HG03045 (cell line): ENCODE results near the gene CLCN1.
"Not testable (repeated sequence)": the region's sequence is repeated elsewhere in the genome, so short reads cannot be mapped to it uniquely, and the experiment has no call there.

Source experiments
- ATAC-seq: cut with Tn5 transposase; IDR thresholded peaks from one replicate; pipeline ENCODE4 v1.9.1; 2021; ENCODE audit warnings: mild to moderate bottlenecking, moderate library complexity; ENCODE audit not compliant: unreplicated experiment

Gene CLCN1

DNA sequence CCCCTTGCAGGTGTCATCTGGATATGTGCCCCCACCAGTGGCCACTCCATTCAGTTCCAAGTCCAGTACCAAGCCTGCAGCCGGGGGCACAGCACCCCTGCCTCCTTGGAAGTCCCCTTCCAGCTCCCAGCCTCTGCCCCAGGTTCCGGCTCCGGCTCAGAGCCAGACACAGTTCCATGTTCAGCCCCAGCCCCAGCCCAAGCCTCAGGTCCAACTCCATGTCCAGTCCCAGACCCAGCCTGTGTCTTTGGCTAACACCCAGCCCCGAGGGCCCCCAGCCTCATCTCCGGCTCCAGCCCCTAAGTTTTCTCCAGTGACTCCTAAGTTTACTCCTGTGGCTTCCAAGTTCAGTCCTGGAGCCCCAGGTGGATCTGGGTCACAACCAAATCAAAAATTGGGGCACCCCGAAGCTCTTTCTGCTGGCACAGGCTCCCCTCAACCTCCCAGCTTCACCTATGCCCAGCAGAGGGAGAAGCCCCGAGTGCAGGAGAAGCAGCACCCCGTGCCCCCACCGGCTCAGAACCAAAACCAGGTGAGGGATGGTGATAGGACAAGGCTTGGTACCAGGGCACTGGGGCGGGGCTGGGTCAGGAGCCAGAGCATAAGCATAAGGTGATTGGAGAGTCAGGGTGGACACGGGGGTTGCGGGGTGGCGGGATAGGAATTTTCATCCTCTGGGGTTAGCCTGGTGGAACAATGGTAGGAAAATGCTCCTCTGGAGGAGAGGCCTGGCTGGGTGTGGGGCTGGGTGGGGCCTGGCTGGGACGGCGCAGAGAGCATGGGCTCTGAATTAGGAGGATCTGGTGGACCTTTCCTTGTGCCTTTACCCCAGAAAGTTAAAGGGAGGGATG, 67.1 kb downstream of the CLCN1 start:
- no peak for ATAC-seq

DNA sequence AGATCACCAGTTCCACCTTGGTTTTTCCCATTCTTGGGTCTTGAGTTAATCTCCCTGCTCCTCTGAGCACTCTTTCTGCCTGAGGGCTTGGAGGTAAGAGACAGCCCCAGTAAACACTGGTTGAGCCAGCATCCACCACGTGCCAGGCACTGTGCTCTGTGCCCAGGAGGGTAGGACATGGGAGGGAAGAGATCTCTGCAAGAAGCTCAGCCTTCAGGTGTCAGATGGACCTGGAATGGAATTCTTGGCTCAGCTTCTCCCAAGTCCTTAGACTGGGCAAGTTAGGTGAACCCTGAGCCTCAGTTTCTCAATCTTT, 67.7 kb downstream of the CLCN1 start:
- no peak for ATAC-seq

DNA sequence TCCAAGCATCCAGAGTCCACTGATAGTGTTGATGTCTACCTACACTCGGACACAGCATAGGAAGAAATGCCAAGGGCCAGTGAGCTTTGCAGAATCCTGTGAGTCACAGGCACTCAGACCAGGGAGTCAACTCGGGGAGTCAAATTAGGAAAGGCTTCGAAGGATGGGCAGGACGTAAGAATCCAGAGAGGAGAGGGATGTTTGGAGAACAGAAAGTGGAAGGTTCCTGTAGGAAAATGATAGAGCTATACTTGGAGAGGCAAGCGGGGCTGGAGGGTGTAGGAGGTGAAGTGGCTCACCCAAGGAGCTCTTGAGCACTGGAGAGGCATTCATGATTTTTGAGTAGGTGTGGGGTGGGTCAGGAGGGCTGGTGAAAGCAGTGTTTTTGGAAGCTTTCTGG, 68.2 kb downstream of the CLCN1 start:
- ATAC-seq = no peak

DNA sequence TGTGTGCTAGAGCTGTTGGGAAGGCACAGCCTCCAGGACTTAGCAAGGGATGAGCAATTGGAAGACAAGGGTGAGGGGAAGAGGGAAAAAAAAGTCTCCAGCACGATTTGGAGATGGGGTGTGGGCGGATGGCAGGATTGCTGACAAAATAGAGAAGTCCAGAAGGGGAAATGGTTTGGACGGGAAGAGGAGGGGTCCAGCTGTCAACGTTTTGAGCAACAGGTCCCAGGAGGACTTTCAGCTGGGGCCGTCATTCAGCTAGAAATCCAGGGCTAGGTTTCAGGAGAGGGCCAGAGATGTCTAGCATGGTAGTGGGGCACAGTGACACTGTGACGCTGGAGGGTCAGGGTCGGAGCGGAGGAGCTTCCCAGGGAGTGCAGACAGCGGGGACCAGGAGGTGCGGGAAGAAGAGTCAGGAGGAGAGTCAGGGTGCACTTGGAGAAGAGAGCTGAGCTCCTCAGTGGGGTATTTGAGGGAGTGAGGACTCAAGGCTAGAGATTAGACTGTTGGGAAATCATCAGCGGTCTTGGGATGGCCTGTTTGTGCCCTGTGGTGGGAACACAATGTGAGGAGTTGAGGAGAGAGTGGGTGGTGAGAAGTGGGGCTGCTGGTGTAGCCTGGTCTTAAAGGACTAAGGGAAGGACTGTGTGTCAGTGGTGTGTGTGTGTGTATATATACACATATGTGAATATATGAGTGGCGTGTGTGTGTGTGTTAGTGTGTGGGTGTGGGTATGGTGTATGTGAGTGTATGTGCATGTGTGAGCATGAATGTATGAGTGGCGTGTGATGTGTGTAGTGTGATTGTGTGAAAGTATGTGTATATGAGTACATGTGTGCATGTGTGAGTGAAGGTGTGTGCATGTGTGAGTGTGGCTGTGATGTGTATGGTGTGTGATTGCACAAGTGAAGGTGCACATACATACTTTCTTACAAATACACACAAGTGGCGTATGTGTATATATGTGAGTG, 69.0 kb downstream of the CLCN1 start:
- ATAC-seq = no peak

DNA sequence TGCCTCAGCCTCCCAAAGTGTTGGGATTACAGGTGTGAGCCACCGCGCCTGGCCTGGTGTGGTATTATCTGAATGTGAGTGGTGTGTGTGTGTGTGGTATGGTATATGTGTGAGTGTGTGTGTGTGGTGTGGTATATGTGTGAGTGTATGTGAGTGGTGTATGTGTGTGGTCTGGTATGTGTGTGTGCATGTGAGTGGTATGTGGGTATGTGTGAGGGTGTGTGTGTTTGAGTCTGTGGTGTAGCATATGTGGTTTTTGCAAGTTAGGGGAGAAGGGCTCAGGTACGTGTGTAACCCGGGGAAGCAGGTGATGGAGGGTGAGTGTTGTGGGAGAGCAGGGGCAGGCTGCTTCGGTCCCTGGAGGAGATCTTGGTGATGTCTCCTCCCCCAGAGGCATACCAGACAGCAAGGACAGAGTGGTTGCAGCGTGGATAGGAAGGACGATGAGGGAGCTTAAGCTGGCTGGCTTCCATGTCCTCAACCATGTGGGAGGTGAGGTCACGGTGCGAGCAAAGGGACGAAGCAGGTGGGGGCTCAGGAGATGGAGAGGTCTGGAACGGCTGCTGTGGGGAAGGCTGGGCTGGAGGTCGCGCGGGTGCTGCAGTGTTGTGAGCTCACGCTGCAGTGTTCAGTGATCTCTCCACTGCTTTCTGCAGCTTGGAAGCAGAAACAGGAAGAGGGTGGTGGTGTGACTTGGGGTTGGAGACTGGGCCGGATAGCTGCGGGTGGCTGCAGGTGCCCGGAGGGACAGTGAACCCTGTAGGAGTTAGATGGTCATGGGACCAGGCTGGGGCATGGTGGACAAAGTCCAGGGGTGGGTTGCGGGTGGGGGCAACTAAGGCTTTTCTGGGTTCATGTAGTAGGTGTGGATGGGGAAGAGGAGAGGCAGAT, 70.2 kb downstream of the CLCN1 start:
- ATAC-seq = no peak

DNA sequence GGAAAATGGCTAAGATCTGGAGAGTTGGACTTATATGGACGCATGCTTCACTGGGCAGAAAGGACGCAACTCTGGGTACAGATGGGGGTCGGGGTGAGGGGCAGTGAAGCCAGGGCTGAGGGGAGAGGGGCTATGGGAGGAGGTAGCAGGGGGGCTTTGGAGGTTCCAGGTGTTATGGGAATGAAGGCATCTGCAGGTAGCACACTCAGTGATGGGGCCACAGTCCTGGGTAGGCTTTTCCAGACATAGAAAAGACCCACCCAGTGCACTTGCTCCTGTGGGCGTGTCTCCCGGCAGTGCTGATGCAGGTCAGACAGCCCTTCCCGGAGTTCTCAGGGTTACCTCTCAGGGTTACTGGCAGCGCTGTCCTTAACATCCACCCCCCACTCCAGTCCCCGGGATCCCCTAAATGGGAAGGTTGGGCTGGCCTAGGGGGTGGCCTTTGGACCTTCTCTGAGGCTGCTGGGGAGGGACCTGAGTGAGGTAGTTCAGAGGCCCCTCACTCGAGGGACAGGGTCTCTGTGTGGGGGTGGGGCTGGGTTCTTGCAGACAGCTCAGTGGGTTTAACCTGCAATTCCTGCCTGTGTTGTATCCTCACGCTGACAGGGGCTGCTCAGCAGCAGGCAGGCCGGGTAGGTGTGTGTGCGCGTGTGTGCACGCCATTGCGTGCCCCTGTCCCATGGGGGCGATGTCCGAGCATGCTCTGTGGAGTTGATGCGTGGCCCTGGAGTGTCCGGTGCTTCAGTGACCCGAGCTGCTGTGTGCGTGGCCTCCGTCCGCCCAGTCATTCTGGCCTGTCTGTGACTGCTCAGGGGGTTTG, 71.5 kb downstream of the CLCN1 start:
- no peak for ATAC-seq

DNA sequence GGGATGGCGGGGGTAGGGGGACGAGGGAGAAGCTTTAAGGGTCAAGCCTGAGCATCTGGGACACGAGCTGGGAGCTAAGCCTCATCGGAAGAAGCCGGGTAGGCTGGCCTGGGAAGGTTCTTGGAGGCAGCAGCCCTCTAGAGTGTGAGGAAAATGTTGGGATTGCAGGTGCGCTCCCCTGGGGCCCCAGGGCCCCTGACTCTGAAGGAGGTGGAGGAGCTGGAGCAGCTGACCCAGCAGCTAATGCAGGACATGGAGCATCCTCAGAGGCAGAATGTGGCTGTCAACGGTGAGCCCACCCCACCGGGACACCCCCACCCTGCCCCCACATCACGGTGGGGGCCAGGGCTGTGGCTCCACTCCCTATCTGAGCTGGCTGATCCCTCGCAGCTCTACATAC, 72.1 kb downstream of the CLCN1 start:
- ATAC-seq = no peak

DNA sequence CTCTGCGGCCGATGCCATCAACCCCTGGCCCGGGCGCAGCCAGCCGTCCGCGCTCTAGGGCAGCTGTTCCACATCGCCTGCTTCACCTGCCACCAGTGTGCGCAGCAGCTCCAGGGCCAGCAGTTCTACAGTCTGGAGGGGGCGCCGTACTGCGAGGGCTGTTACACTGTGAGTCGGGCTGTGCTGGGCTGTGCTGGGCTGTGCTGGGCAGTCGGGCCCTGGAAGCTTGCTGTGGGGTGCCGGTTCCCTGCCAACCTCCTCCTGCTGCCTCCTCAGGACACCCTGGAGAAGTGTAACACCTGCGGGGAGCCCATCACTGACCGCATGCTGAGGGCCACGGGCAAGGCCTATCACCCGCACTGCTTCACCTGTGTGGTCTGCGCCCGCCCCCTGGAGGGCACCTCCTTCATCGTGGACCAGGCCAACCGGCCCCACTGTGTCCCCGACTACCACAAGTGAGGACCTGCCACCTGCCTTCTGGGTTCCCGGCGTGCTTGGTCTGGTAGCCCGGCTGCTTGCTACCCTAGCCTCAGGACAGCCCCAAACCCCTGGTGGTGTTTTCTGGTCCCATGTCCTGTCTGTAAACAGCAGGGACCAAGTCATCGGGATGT, 72.7 kb downstream of the CLCN1 start:
- no peak for ATAC-seq

DNA sequence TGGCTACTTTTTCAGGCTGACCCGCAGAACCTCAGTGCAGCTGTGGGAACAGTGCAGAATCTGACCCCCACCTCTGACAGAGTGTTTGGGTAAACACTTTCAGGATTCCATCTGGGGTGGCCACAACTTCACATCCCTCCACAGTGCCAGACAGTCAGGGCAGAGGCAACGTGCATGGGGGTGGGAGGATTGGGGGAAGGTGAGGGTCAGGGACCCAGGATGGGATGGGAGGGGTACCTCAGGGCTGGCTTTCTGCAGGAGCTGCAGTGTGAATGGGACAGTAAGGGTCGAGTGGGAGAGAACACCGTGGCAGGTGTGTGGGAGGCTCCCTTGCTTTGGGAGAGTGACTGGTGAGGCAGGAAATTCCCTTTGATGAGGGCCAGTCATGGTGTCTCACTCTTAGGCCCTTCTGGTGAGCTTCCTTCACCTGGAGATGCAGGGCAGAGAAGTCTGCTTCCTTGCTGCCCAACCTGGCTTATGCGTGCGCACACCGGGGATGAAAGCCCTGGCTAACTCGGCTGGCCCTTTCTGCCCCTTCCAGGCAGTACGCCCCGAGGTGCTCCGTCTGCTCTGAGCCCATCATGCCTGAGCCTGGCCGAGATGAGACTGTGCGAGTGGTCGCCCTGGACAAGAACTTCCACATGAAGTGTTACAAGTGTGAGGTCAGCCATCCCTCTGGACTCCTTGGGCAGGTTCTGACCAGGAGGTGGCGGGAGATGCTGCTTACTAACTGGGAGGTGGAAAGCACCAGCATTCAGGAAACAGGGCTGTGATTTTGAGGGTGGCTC, 73.6 kb downstream of the CLCN1 start:
- no peak for ATAC-seq

DNA sequence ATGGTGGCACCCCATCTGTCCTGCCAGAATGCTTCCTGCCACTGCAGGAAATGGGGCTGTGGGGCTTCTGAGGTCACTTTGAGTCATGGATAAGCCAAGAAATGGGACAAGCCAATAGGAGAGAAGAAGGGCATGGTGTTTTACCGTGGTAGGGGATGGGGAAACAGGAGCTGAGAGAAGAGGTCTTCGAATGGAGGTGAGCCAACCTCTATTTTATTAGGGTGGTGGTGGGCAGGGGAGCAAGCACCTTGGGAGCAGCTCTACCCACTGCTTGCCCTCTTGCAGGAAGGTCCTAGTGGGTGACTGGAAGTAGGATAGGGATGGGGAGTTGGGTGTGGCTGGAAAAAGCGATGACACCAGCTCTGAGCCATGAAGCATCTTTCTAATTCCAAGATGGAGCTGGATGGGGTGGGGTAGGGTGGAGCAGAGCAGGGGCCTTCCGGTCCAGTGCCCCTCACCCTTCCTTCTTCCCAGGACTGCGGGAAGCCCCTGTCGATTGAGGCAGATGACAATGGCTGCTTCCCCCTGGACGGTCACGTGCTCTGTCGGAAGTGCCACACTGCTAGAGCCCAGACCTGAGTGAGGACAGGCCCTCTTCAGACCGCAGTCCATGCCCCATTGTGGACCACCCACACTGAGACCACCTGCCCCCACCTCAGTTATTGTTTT, 74.3 kb downstream of the CLCN1 start:
- no peak for ATAC-seq

DNA sequence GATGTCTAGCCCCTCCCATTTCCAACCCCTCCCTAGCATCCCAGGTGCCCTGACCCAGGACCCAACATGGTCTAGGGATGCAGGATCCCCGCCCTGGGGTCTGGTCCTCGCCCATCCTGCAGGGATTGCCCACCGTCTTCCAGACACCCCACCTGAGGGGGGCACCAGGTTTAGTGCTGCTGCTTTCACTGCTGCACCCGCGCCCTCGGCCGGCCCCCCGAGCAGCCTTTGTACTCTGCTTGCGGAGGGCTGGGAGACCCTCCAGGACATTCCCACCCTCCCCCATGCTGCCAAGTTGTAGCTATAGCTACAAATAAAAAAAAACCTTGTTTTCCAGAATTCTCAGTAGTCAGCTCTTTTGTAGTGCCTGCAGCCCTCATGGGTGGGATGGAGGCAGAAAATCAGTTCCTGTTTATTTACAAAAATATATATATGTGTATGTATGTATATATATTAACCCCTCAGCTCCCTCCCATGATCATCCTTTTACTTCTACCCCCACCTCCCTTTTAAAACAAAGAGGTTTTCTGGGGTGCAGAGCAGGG, 74.9 kb downstream of the CLCN1 start:
- no peak for ATAC-seq

DNA sequence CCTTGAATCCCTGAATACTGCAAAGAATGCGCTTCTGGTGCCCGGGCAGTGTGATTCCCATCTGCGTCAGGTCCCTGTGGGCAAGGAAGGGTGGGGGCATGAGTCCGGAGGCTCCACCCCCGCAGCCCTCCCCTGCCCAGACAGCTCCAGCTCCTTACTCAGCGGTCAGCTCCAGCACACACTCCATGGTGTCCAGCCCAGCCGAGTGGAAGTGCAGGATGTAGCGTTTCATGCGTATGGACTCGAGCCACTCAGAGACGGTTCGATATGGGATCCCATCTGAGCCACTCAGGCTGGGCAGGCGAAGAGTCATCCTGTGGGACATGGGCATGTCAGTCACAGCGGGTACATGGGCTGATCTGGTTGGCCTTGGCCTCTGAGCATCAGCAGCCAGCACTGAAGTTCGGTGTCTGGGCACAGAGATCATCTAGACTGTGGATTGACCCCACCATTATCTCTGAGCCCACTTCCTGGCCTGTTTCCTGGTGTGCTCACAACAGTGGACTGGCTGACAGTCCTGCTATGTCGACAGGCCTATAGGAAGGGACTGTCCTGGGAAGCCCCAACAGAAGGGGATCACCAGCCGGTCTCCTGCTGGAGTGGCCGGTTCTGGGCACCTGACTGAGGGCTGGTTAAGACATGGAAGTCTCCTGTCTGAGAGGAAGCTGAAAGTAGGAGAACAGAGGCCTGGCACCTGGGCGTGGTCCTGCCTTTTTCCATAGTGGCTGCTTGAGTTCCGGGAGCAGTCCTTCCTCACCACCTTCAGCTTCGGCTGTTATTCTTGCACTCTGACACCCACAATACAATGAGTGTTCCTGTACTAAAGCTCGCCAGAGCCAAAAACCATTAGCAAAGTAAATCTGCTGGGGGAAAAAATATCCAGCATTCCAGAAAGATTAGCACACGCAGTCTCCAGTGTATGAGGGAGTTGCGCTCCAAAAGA, 75.8 kb downstream of the CLCN1 start:
- no peak for ATAC-seq

DNA sequence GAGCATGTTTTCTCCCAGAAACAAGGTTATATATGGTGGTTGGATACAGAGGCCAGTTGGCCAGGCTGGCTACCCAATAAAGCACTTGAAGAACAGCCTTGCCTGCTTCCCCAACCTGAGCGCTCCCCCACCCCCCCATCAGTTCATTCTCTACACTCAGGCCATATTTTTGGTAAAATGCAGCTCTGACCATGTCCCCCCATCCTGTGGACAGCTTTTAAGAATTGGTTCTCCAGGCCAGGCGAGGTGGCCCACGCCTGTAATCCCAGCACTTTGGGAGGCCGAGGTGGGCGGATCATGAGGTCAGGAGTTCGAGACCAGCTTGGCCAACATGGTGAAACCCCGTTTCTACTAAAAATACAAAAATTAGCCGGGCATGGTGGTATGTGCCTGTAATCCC, 76.5 kb downstream of the CLCN1 start:
- ATAC-seq = not testable (repeated sequence)

DNA sequence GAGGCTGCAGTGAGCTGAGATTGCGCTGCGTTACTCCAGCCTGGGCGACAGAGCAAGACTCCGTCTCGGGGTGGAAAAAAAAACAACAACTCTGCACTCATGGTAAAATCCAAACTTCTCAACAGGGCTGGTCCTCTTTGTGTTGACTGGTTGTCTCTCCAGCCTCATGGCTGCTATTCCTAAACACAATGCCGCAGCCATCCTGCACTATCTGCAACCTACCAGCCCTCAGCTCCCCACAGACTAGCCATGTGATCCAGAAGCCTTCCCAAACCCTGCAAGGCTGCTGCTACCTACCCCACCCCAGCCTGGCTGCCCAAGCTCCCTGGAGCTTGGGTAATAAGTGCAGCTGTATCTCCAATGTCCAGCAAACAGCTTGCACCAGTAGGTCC, 77.0 kb downstream of the CLCN1 start:
- ATAC-seq = no peak

DNA sequence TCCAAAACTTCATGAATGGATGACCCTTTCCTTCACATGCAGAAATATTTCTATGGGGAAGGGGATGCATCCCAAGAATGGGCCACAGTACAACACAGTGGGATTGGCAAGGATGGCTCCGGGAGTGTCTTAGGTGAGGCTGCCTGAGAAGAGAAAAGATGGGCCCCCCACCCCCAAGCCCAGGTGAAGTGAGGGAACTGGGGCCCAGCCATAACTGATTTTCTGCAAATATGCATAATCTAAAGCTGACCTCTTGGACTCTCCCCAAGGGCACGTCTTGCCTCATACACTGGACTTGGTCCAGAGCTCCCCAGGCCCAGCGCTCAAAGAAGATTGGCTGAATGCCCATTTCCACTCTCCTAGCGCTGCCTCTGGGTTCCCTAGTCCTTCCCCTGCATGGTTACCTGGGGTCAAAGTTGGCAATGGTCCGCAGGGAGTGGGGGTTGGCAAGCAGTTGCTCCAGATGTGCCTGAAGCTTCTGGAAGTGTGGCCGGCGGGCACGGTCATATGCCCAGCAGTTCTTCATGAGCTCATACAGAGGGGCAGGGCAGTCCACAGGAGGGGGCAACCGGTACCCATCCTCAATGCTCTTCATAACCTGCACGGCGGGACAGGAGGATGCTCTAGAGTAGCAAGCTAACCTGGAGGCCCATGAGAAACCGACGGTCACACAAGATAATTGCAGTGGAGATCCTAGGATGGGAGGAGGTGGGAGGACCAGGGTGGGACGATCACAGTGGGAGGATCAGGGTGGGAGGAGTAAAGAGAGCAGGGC, 77.5 kb downstream of the CLCN1 start:
- no peak for ATAC-seq

DNA sequence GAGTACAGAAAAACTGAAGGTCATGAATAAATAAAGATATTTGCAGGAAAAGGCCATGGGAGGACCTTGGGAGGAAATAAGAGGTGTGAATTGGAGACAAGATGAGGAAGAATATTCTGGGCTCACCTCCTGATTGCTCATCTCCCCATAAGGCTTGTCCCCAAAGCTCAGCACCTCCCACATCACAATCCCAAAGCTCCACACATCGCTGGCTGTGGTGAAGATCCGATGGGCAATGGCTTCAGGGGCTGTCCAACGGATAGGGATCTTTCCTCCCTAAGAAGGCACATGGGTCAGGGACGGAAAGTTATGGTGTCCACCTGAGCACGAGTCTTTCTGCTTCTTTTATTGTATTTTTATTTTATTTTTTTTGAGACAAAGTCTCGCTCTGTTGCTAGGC, 78.2 kb downstream of the CLCN1 start:
- ATAC-seq = no peak
